Epidermal melanocyte (primary cell): ENCODE results near the gene MYBPH.

Experiments
- DNase-seq: peaks from one replicate; pipeline ENCODE4 v3.0.0; 2011; ENCODE audit warnings: low spot score; ENCODE audit not compliant: insufficient read length

MYBPH gene

GRCh38 chr1:203150511-203151297 lies 24.9 kb downstream of the MYBPH start:
- no peak for DNase-seq

DNA sequence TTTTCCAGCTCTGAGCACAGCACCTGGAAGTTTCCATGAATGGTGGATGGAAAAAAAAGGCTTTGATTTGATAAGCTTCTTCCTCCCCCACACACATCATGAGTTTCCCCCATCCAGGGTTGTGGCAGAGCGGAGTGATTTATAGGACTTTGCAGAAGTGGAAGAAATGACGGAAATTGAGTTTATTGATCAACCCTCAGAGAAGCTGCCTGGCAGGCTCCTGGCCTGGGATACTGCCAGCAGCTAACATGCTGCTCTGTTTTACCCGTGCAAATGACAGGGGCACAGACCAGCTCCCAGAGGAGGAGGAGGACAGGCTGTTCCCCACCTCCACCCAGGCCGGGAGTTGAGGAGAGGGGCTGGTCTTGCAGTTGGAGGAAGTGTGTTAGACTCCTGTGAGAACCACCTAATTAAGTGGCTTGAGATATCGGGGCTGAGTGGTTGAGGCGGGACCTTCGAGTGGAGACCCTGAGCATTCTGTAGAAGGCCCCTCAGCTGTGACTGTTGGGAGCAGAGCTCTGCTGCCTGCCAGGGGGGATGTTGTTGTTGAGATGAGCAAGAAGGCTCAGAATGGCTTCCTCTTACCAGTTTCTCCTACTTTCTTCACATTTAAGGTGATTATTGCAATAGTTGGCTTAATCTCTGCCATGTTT lies 26.3 kb downstream of the MYBPH start:
- no peak for DNase-seq

DNA sequence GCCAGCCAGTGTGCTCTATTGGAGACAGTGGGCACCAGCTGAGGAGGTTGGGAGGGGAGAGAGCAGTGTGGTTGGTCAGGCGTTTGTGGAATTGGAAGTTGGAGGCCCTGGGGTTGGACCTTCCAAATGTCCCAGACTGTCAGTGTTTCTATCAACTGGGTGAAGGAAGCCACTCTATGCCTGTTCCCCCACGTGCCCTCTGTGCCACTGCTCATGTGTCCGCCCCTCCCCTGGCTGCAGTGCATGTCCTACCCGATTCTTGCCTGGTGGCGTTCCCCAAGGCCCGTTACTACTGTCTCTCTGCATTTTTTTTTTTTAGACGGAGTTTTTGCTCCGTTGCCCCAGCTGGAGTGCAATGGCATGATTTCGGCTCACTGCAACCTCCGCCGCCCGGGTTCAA lies 27.0 kb downstream of the MYBPH start:
- no peak for DNase-seq

- DNase-seq: no peak
Measured at GRCh38 chr1:203148127-203148526, 27.5 kb downstream of the MYBPH start.

DNA sequence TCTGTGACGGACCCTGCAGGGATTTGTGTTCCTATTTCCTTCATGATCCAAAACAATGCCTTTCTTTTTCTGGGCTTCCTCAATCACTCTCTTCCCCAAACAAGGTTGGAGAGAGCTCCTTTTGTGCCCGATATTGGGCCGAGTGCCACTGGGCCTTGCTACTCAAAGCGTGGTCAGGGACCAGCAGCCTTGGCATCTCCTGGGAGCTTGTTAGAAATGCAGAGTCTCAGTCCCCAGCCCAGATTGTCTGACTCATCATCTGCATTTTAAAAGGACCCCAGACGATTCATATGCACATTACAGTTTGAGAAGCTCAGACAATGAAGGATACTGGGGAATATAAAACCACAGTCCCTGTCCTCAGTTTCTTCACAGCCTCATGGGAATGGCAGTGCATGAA lies 28.2 kb downstream of the MYBPH start:
- DNase-seq: no peak

DNA sequence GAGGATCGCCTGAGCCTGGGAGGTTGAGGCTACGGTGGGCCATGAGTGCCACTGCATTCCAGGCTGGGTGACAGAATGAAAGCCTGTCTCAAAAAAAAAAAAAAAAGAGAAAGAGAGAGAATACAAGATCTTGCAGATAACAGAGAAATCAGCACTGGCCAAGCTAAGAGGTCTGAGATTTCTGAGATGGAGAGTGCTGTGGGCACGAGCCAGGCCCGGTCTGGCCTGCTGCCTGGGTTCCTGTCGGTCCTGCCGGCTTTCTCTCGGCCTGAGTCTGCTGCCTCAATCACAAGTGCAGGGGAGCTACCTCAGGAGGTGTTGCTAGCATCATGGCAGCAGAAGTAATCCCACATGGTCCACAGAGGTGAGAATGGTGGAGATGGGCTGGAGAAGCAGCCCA lies 29.1 kb downstream of the MYBPH start:
- no peak for DNase-seq

DNA sequence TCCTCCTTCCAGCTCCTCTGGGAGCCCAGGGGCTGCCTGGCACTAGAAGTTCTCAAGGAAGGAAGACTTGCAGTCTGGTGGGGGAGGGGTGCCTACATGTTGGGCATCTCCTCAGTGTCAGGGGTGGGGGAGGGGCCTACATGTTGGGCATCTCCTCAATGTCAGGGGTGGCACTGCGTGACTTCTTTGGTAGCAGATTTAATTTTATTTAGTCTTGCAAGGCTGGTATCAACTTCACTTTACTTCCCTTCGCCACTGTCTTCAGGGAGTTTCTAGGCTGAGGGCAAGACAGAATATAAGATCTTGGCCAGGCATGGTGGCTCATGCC lies 29.6 kb downstream of the MYBPH start:
- no peak for DNase-seq

GRCh38 chr1:203145321-203146041 lies 30.1 kb downstream of the MYBPH start:
- no peak for DNase-seq

DNA sequence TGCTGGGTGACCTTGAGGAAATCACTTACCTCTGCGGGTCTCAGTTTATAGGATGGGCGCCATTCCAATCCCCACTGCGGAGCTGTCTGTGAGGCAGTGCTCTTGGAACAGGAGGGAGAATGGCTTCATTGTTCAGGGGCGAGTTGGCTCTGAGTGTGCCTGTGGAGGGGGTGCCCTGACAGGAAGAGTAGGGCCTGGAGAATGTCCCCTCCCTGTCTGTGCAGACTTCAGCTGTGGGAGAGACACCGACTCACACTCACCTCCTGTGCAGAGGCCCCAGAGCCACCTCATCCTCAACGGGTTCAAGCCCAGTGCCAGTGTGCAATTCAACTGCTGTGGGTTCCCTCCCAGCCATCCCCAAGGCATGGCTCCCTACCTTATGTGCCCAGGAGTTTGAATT lies 31.0 kb downstream of the MYBPH start:
- peak; percentile 54 for DNase-seq

DNA sequence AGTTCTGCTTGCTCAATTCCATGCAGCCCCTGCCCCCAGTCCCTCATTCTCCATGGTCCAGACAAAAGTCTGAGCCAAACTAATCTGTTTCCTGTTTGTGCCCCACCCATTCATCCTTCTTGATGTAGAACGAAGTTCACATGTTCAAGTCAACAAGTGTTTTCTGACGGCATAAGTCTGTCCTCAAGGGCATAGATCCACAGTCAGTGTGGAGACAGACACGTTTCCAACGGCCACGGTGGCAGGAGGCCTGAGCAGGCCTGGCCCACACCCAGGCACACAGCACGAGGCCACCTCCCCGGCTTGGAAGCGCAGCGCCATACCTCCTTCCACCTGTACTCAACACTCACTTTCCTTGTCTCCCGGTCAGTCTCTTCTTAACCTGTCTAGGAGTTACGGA lies 32.0 kb downstream of the MYBPH start:
- DNase-seq: no peak

- DNase-seq: no peak
Measured at GRCh38 chr1:203142684-203143408, 32.8 kb downstream of the MYBPH start.

GRCh38 chr1:203142124-203142523 lies 33.5 kb downstream of the MYBPH start:
- DNase-seq: no peak

GRCh38 chr1:203140743-203141520 lies 34.7 kb downstream of the MYBPH start:
- DNase-seq: no peak

DNA sequence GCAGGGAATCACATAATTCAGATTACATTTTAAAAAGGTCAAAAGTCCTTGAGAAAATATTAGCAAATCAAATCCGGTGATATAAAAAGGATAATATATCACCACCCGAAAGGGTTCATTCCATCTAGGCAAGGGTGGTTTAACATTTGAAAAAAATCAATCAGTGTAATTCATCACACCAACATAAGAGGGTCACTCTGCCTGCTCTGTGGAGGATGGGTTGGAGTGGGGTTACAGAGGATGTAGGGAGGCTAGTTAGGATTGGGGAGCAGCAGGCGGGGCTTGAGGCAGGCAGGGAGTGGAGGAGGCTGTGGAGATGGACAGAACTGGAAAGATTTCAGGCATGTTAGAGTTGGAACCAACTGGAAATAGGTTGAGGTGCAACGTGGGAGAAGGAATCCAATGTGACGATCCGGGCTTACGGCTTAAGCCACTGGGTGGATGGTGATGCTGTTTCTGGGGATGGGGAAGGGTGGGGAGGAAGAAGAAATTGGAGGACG lies 35.6 kb downstream of the MYBPH start:
- DNase-seq: no peak

DNA sequence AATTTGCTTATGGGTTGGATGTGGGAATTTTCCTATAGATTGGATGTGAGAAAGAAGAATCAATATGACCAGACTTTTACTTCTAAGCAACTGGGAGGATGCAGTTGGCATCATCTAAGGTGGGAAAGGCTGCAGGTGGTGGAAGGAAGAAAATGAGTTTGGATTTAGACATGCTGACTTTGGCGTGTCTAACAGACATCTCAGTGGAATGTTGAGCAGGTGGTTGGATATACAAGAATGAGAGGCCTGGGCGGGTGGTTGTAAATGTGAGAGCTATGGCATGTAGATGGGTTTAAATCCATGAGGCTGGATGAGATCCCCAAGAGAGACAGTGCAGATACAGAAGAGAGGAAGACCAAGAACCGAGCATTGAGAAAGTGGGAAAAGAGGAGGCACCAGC lies 37.6 kb downstream of the MYBPH start:
- DNase-seq: no peak

GRCh38 chr1:203137324-203137723 lies 38.3 kb downstream of the MYBPH start:
- no peak for DNase-seq

GRCh38 chr1:203136409-203137042 lies 39.1 kb downstream of the MYBPH start:
- DNase-seq: no peak

GRCh38 chr1:203135636-203136305 lies 39.9 kb downstream of the MYBPH start:
- DNase-seq: no peak

- DNase-seq: no peak
Measured at GRCh38 chr1:203133970-203134725, 41.5 kb downstream of the MYBPH start.
